Activated naive CD8-positive, alpha-beta T cell treated with anti-CD3 and anti-CD28 coated beads, Interleukin-2, amount 50 U/mL, for 24 hours (primary cell): ENCODE data around the gene POU4F3.

Experiments
- ATAC-seq: fragments of 150-1000 bp; cut with Tn5 transposase; one replicate; pipeline ENCODE4 v1.10.0; 2021
- DNase-seq: peaks from one replicate; pipeline ENCODE4 v3.0.0; 2021
- H3K27ac Mint-ChIP-seq: one replicate; pipeline ENCODE4 v1.8.0; 2021; ENCODE audit warnings: mild to moderate bottlenecking, mixed read lengths
- H3K27me3 Mint-ChIP-seq: one replicate; pipeline ENCODE4 v1.8.0; 2021; ENCODE audit warnings: mixed read lengths
- H3K36me3 Mint-ChIP-seq: one replicate; pipeline ENCODE4 v1.8.0; 2021; ENCODE audit warnings: low read depth, mixed read lengths
- H3K4me1 Mint-ChIP-seq: one replicate; pipeline ENCODE4 v1.8.0; 2021; ENCODE audit warnings: mixed read lengths
- H3K4me3 Mint-ChIP-seq: one replicate; pipeline ENCODE4 v1.8.0; 2021; ENCODE audit warnings: mild to moderate bottlenecking, moderate library complexity, mixed read lengths
- H3K9me3 Mint-ChIP-seq: one replicate; pipeline ENCODE4 v1.8.0; 2021; ENCODE audit warnings: mixed read lengths

POU4F3 gene

DNA sequence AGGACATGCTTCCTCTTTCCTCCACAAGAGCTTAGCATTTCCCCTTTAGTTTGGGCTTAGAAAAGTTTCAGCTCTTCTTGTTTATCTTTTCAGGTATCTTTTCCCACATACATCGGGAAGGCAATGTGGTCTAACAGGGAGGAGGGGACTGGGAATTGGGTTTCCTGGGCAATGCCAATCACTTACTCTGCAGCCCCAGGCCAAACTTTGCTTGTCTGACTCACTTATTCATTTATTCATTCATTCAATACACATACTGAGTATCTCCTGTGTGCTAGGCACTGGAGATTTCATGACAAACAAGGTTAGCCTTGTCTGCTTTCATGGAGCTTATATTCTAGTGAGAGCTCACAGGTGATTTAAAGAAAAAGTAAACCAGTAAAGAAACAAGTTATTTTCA lies 10.7 kb upstream of the POU4F3 start:
- Mint-ChIP-seq H3K36me3 (no peaks in the 10 kb centered on the region), H3K4me3 (no peak overlapping the region), H3K9me3 (no peaks in the 10 kb centered on the region), H3K4me1 (no peaks in the 10 kb centered on the region), H3K27ac (no peak overlapping the region), H3K27me3 (peaks cover 22% of the 10 kb centered on the region)
- no peak for DNase-seq
- no peak for ATAC-seq

DNA sequence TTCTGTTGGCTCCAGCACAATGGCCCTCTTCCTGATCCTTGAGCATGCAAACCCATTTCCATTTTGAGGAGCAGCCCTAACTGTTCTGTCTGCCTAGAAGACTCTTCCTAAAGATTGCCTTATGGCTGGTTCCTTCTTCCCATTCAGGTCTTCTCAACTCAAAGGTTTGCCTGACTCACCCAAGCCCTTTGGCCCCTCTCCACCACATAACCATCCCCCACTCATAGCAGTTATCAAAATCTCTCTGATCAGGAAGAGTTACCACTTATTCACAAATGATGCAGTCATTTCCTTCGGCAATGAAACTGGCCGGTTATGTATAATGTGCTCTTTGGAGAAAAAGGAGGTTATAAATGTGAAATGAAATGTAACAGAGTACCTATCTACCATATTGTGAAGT lies 8.9 kb upstream of the POU4F3 start:
- H3K4me3 Mint-ChIP-seq, result no peak overlapping the region
- no peaks in the 10 kb centered on the region for H3K36me3 Mint-ChIP-seq
- DNase-seq, result no peak
- ATAC-seq, result no peak
- peaks cover 37% of the 10 kb centered on the region for H3K27me3 Mint-ChIP-seq
- no peak overlapping the region for H3K27ac Mint-ChIP-seq
- no peaks in the 10 kb centered on the region for H3K9me3 Mint-ChIP-seq
- no peaks in the 10 kb centered on the region for H3K4me1 Mint-ChIP-seq

DNA sequence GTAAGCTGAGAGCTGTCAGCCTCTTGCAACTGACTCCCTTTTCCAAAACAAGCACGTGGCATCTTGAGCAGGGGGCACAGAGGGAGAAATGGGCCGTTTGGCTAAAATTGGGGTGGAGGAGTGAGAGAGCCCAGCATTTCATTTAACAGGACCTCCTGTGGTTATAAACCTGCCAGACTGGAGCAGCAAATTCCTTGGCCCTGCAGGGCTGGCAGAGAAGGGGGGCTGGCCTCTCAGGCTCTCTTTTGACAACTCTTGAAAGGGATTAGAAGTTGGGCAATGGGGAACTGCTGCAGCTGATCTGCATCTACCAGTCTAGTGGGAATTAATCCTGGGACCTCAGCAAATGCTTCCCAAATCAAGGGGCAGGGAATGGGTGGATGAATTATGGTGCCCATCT lies 7.2 kb upstream of the POU4F3 start:
- peaks cover 48% of the 10 kb centered on the region for H3K27me3 Mint-ChIP-seq
- H3K36me3 Mint-ChIP-seq, result no peaks in the 10 kb centered on the region
- no peak overlapping the region for H3K4me3 Mint-ChIP-seq
- DNase-seq (no peak), ATAC-seq (no peak)
- no peaks in the 10 kb centered on the region for H3K9me3 Mint-ChIP-seq
- no peak overlapping the region for H3K27ac Mint-ChIP-seq
- no peaks in the 10 kb centered on the region for H3K4me1 Mint-ChIP-seq

DNA sequence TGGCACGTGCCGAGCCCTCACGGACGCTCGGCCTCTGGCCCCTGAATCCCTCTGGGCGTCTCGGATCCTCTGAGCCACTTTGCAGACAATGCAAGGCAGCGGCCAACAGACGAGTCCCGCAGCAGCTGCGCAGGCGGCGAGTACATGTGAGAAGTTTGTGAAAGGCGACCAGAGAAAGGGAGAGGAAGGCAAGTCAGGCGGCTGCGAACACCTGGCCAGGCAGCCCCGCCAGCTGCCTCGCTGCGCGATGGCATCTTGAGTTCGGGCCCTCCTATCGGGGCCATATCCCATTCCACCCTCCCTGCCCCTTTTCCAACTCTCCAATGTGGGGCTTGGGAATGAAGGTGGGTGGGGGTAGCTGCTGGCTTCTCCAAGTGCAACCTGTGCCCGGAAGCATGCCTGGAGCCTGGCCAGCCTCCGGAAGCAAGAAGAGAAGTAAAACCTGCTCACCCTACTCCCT lies 4.5 kb upstream of the POU4F3 start:
- no peaks in the 10 kb centered on the region for H3K9me3 Mint-ChIP-seq
- DNase-seq, result no peak
- H3K27ac Mint-ChIP-seq, result no peak overlapping the region
- no peak for ATAC-seq
- no peaks in the 10 kb centered on the region for H3K36me3 Mint-ChIP-seq
- peaks cover 61% of the 10 kb centered on the region for H3K27me3 Mint-ChIP-seq
- no peak overlapping the region for H3K4me3 Mint-ChIP-seq
- no peaks in the 10 kb centered on the region for H3K4me1 Mint-ChIP-seq

DNA sequence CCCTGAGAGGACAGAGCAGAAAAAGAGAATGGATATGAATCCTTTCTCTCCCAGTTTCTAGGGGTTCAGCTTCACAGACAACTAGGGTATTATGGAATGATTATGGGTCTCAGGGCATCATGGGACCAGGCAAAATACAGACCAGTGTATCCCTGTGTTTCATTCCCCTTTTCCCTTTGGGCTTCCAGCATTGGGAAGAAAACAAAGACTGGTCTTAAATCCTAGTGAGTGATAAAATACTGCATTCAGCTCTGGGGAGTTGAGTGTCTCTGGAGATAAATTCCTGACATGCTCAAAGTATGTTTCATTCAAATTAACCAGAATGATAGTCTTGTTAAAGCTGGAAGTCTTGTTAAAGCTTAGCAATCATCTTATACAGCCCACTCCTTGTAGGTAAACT lies 2.4 kb upstream of the POU4F3 start:
- H3K9me3 Mint-ChIP-seq, result no peaks in the 10 kb centered on the region
- no peak overlapping the region for H3K27ac Mint-ChIP-seq
- no peak for ATAC-seq
- no peaks in the 10 kb centered on the region for H3K4me1 Mint-ChIP-seq
- peaks cover 72% of the 10 kb centered on the region for H3K27me3 Mint-ChIP-seq
- H3K36me3 Mint-ChIP-seq, result no peaks in the 10 kb centered on the region
- DNase-seq, result no peak
- H3K4me3 Mint-ChIP-seq, result no peak overlapping the region

DNA sequence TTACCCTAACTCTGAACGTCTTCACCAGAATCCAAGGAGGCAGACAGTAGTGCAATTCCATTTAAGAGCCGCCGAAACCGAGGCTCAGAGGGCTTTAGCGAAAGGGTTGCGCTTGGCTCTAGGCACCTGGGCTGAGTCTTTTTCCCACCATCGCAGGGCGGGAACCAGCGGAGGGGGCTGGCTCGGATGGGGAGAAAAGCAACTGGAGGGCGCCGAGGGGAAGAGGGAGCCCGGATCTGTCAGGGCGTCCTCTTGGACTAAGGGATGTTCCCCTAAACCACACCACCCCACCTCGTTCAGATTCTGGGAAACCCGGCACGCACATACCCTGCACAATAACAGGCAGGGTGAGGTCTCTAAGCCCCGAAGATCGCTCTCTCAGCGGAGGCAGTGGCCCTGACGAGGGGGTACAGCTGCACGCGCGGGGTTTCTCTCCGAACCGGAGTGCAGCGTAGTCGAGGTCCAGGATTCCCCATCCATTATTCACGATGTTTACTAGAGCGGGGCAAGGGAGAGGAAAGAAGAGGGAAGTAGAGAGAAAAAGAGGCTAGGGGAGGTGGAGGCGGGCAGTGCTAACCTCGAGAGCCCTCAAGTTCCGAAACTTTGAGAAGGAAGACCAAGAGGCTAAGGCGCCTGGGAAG lies 1.3 kb upstream of the POU4F3 start:
- Mint-ChIP-seq H3K27me3 (peaks cover 83% of the 10 kb centered on the region), H3K9me3 (no peaks in the 10 kb centered on the region), H3K4me1 (no peaks in the 10 kb centered on the region), H3K27ac (no peak overlapping the region), H3K4me3 (no peak overlapping the region), H3K36me3 (no peaks in the 10 kb centered on the region)
- DNase-seq (no peak), ATAC-seq (no peak)

DNA sequence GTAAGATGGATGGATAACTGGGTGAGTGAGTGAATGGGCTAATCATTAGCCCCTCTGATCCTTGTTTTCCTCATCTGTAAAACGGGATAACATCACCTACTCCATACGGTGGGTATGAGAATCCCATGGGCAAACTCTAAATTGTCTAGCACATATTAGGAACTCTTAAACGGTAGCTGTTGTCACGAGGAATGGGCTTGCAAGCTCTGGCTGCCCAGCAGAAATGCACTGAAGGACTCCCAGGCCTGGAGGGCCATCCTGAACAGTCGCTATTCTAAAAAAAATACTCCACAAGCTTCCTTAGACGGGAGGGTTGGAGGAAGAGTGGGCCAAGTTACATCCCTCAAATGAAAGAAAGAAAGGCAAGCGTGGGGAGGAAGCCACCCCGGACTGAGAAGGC lies 711 bp upstream of the POU4F3 start:
- Mint-ChIP-seq H3K4me3 (no peak overlapping the region), H3K27ac (no peak overlapping the region), H3K27me3 (peaks cover 88% of the 10 kb centered on the region), H3K9me3 (no peaks in the 10 kb centered on the region), H3K4me1 (no peaks in the 10 kb centered on the region), H3K36me3 (no peaks in the 10 kb centered on the region)
- DNase-seq, result no peak
- ATAC-seq, result no peak

DNA sequence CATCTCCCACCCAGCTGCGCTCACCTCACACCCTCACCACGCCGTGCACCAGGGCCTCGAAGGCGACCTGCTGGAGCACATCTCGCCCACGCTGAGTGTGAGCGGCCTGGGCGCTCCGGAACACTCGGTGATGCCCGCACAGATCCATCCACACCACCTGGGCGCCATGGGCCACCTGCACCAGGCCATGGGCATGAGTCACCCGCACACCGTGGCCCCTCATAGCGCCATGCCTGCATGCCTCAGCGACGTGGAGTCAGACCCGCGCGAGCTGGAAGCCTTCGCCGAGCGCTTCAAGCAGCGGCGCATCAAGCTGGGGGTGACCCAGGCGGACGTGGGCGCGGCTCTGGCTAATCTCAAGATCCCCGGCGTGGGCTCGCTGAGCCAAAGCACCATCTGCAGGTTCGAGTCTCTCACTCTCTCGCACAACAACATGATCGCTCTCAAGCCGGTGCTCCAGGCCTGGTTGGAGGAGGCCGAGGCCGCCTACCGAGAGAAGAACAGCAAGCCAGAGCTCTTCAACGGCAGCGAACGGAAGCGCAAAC lies 1.1 kb downstream of the POU4F3 start:
- H3K27ac Mint-ChIP-seq, result no peak overlapping the region
- ATAC-seq (no peak), DNase-seq (no peak)
- H3K27me3 Mint-ChIP-seq, result peaks cover 92% of the 10 kb centered on the region
- no peaks in the 10 kb centered on the region for H3K36me3 Mint-ChIP-seq
- H3K4me3 Mint-ChIP-seq, result no peak overlapping the region
- H3K9me3 Mint-ChIP-seq, result no peaks in the 10 kb centered on the region
- peaks cover 6% of the 10 kb centered on the region for H3K4me1 Mint-ChIP-seq

DNA sequence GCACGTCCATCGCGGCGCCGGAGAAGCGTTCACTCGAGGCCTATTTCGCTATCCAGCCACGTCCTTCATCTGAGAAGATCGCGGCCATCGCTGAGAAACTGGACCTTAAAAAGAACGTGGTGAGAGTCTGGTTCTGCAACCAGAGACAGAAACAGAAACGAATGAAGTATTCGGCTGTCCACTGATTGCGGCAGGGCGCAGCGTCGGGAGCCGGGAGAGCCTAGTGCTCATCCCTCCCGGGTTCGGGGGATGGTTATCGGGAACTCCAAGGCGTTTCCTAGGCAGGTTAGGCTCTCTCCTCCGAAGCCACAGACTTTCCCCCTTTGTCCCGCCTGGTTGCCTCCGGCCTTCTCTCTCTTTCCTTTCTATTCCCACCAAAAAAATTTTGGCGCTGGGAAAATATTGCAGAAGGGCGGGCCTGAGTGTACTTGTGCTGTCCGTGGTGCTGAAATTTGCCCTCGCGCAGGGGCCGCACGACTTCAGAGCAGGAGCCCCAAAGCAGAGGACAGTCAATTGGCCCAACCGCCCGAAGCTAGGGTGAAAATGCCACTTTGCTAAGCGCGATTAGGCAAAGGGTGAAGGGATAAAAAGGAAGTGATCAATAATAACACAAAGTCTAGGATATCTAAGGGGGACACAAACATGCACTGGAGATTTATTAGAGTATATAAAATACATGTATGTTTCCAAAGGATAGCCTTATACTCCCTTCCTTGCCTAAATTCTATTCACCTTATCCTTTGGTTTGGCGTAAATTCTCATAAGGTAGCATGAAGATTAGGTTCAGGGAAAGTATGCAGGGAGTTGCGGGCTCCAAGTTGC lies 1.8 kb downstream of the POU4F3 start:
- no peaks in the 10 kb centered on the region for H3K9me3 Mint-ChIP-seq
- ATAC-seq (no peak), DNase-seq (peak; percentile 52)
- peaks cover 92% of the 10 kb centered on the region for H3K27me3 Mint-ChIP-seq
- no peak overlapping the region for H3K27ac Mint-ChIP-seq
- H3K36me3 Mint-ChIP-seq, result no peaks in the 10 kb centered on the region
- H3K4me1 Mint-ChIP-seq, result peaks cover 11% of the 10 kb centered on the region
- no peak overlapping the region for H3K4me3 Mint-ChIP-seq

DNA sequence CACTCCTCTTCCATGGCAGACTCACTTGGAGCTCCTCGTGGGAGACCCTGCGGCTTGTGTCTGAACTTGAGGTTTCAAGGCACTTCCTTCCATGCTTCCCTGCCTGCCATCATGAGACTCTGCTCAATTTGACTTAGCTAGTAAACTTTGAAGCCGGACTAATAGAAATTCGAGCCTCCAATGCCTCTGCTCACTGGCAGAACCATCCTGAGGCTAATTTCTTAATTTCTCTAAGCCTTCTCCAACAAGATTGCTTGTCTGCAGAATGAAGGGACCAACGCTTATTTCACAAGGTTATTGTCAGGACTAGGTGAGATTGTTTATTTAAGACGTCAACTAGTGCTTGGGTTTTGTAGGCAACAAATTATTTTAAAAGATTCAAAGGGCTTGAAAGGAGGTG lies 3.2 kb downstream of the POU4F3 start:
- DNase-seq (no peak), ATAC-seq (no peak)
- Mint-ChIP-seq H3K9me3 (no peaks in the 10 kb centered on the region), H3K27ac (no peak overlapping the region), H3K36me3 (no peaks in the 10 kb centered on the region), H3K4me1 (peaks cover 14% of the 10 kb centered on the region), H3K27me3 (peaks cover 94% of the 10 kb centered on the region), H3K4me3 (no peak overlapping the region)

DNA sequence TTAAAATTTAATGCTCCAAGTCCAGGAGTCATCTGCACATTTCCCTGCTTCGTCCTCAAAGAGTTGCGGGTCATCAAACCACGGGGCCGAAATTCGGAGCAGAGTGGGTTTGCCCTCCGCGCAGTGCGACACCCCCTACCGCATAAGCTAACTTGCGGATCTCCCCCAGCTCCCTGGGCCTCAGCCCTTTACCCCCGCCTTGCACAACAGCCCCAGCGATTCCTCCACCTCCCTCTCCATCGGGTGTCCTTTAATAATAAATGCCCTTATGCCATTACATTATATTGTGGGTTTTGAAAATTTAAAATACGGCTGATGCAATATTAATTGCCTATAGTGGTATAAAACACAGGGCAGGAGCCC lies 3.9 kb downstream of the POU4F3 start:
- no peak overlapping the region for H3K27ac Mint-ChIP-seq

DNA sequence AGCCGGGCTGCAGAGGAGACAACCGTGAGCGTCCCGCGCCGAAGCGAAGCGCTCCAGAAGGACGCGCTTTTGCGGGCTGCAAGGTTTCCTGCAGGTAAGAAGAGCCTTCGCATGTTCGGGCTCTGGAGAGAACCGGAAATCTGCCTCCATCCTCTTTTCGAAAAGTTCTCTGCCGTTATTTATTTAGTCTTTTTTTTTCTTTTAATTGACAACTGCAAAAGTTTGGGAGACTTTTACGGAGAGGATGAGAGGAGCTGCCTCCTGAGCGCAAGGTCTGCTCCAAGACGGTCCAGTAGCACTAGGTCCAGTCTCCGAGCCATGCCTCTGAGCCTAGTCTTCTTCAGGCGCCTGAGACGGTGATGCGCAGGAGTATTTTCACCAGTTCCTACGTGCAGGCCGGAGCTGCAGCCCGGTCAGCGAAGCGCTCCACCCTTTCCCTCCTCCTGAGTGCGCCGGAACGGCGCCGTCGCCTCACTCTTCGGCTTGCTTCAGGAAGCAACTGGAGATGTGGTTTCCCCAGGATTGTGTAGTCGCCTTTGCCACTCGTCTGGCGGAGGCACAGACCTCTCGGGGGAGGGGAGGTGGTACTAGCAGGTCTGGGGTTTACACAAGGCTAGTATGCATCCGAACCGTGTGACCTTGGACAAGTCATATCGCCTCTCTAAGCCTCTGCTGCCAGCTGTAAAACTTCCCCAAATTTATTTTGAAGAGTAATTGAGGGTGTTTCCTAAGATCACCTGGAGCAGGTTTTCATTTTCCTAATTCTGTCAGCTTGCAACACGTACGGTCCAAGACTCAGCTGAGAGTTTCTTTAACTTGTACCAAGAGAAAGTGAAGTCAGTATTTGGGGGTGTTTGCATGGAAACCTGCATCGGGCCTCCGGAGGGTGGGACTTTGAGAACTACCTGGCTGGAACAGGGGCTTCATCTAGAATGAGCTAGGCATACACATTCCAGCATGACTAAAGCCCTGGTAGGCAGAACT lies 4.5 kb downstream of the POU4F3 start:
- no peak for ATAC-seq
- H3K4me3 Mint-ChIP-seq, result no peak overlapping the region
- H3K4me1 Mint-ChIP-seq, result peaks cover 14% of the 10 kb centered on the region
- no peaks in the 10 kb centered on the region for H3K9me3 Mint-ChIP-seq
- no peak overlapping the region for H3K27ac Mint-ChIP-seq
- H3K27me3 Mint-ChIP-seq, result peaks cover 83% of the 10 kb centered on the region
- DNase-seq, result no peak
- no peaks in the 10 kb centered on the region for H3K36me3 Mint-ChIP-seq

More for the DNA sequence above, 3.9 kb downstream of the POU4F3 start:
- H3K27me3 Mint-ChIP-seq, result peaks cover 89% of the 10 kb centered on the region
- ATAC-seq, result no peak
- no peak for DNase-seq
- H3K4me3 Mint-ChIP-seq, result no peak overlapping the region
- no peaks in the 10 kb centered on the region for H3K36me3 Mint-ChIP-seq
- peaks cover 14% of the 10 kb centered on the region for H3K4me1 Mint-ChIP-seq
- no peaks in the 10 kb centered on the region for H3K9me3 Mint-ChIP-seq

DNA sequence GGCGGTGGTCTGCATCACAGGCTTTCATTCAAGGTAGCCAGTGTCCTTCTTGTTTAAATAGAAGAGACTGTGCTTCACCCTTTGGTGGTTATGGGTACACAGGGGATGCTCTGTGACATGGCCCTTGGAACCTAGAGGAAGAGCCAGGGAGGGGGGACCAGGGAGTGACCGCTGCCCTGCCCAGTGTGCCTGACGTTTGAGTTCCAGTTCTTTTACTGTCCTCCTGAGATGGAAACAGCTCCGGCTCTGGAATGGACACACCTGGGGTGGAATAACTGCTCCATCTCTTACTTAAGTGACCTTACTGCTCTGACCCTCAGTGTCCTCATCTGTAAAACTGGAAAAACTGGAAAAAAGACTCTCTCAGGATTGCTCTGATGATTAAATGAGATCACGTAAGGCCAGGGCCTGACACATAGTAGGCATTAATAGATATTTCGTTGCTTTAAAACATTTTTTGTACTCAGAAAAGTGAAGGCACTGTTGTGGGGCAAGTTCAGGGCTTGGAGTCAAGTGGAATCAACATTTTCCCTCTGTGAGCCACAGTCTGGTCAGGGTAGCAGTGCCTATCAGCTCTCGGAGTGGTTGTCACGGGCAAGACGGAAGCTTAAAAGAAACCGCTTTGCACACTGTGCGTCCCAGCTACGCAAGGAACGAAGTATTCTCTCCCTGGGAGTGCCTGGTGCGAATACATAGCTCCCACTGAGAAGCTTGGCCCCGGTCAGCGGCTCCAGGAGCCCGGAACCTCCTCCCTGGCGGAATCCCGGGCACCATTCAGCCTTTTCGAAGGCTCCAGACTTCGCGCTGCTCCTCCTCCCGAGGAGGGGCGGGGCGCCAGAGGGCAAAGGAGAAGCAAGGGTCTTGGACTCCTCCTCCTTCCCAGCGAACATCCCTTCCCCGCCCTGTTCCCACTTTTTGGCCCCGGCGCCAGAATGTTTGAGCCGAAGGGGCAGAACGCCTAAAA lies 5.8 kb downstream of the POU4F3 start:
- DNase-seq (no peak), ATAC-seq (no peak)
- peaks cover 14% of the 10 kb centered on the region for H3K4me1 Mint-ChIP-seq
- H3K4me3 Mint-ChIP-seq, result peak overlapping the region; percentile 38
- no peaks in the 10 kb centered on the region for H3K36me3 Mint-ChIP-seq
- H3K27ac Mint-ChIP-seq, result no peak overlapping the region
- peaks cover 79% of the 10 kb centered on the region for H3K27me3 Mint-ChIP-seq
- no peaks in the 10 kb centered on the region for H3K9me3 Mint-ChIP-seq

DNA sequence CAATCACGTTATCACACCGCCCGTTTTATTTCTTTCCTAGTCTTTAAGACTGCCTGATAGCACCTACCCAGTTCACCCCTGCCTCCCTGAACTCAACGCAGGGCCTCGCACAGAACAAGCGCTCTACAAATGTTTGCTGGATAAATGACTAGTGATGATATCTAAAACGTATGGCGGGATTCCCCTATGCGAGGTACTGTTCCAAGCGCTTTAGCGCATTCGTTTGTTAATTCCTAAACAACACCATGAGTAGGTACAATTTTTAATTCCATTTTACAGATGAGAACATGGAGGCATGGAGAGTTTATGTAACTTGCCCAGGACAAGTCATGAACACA lies 6.6 kb downstream of the POU4F3 start:
- Mint-ChIP-seq H3K4me1 (peaks cover 14% of the 10 kb centered on the region), H3K36me3 (no peaks in the 10 kb centered on the region), H3K27me3 (peaks cover 71% of the 10 kb centered on the region), H3K27ac (no peak overlapping the region), H3K9me3 (no peaks in the 10 kb centered on the region), H3K4me3 (peak overlapping the region; percentile 26)
- DNase-seq, result no peak
- ATAC-seq, result no peak
